ENCODE results near the gene CCDC82. TPM values are rescaled to one million over a fixed set of nuclear protein-coding genes. Genes with fewer than 3 reads are reported as not detected.

Gene CCDC82
- polyA plus RNA-seq, 1 of the 3 experiments (the other 2 are of a cell fraction) = 8.7 TPM

DNA sequence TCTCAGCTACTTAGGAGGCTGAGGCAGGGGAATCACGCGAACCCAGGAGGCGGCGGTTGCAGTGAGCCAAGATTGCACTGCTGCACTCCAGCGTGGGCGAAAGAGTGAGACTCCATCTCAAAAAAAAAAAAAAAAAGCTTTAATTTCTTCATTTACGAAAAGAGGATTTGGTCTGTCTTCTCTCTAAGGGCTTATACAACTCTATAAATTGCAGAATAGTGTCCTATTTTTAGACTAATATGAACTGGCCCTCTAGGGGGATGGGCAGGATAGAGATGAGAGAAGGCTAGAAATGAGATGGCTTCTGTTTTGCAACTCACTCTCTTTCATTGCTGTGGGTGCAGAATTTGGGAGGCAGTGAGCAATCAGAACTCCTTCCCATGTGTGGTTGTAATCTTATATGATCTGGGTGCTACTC, 58.0 kb downstream of the CCDC82 start (continued):
- TF ChIP-seq, protein P1, sequence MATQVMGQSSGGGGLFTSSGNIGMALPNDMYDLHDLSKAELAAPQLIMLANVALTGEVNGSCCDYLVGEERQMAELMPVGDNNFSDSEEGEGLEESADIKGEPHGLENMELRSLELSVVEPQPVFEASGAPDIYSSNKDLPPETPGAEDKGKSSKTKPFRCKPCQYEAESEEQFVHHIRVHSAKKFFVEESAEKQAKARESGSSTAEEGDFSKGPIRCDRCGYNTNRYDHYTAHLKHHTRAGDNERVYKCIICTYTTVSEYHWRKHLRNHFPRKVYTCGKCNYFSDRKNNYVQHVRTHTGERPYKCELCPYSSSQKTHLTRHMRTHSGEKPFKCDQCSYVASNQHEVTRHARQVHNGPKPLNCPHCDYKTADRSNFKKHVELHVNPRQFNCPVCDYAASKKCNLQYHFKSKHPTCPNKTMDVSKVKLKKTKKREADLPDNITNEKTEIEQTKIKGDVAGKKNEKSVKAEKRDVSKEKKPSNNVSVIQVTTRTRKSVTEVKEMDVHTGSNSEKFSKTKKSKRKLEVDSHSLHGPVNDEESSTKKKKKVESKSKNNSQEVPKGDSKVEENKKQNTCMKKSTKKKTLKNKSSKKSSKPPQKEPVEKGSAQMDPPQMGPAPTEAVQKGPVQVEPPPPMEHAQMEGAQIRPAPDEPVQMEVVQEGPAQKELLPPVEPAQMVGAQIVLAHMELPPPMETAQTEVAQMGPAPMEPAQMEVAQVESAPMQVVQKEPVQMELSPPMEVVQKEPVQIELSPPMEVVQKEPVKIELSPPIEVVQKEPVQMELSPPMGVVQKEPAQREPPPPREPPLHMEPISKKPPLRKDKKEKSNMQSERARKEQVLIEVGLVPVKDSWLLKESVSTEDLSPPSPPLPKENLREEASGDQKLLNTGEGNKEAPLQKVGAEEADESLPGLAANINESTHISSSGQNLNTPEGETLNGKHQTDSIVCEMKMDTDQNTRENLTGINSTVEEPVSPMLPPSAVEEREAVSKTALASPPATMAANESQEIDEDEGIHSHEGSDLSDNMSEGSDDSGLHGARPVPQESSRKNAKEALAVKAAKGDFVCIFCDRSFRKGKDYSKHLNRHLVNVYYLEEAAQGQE (IDR thresholded peaks at IDR 0.05; ENCODE audit: low read depth, low read length) = no peak
- TF ChIP-seq RFX5 (IDR thresholded peaks at IDR 0.05; ENCODE audit: low read length) (no peak), NFIC (IDR thresholded peaks at IDR 0.05; ENCODE audit: borderline replicate concordance) (no peak), TCF12 (IDR thresholded peaks at IDR 0.05) (no peak)
- TF ChIP-seq, protein P2, sequence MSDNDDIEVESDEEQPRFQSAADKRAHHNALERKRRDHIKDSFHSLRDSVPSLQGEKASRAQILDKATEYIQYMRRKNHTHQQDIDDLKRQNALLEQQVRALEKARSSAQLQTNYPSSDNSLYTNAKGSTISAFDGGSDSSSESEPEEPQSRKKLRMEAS (IDR thresholded peaks at IDR 0.05; ENCODE audit: low read depth) = no peak

DNA sequence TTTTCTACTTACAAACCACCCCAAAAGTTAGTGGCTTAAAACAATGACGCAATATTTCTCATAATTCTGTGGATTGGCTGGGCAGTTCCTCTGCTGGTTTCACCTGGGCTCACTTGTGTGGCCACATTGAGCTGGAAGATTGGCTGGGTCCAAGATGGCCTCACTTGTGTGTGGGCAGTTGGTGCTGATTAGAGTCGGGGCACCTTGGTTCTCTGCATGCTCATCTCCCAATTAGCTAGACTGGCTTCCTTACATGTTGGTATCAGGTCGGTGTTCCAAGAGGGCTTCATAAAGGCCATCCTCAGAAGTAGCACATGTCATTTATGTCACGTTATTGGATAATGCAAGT, 59.2 kb downstream of the CCDC82 start:
- H4K20me1 ChIP-seq (ENCODE audit: insufficient read depth) = peaks cover 2% of the 10 kb centered on the region; the same call in 1 of the 2 replicates
- H3K4me1 ChIP-seq (ENCODE audit: control insufficient read depth in 1 of 2, insufficient read depth in 2 of 2, low read depth in 1 of 2, low read length in 1 of 2) = peaks cover 0 to 46% of the 10 kb centered on the region in 2 experiments
- POLR2A ChIA-PET = no interaction called here
- no peak overlapping the region for H3K4me3 ChIP-seq (ENCODE audit: low read depth in 2 of 2, low read length in 1 of 2)
- no peak overlapping the region for H2AFZ ChIP-seq (ENCODE audit: low read depth)
- WGBS (ENCODE audit: low lambda C conversion rate) = 100% methylated on average over 4 of the region's 4 CpGs
- no peak for DNase-seq
- H3K9me2 ChIP-seq = no peaks in the 10 kb centered on the region
- no peak overlapping the region for H3K4me2 ChIP-seq
- peaks cover 11 to 21% of the 10 kb centered on the region in 2 experiments for H3K36me3 ChIP-seq (replicated peaks in 1 of 2; ENCODE audit: control insufficient read depth in 1 of 2, insufficient read depth in 2 of 2, low read length in 1 of 2)
- no peak overlapping the region for H3K9ac ChIP-seq
- peaks cover 100% of the 10 kb centered on the region for H3K79me2 ChIP-seq (ENCODE audit: insufficient read depth)
- H3K27ac ChIP-seq (ENCODE audit: low read depth in 2 of 2, low read length in 1 of 2) = peak overlapping the region in 1 of 2 experiments; percentile 65; a peak in 1 of 4 replicates
- TF ChIP-seq TCF12 (IDR thresholded peaks at IDR 0.05) = no peak
- TF ChIP-seq EP300 (IDR thresholded peaks at IDR 0.05; ENCODE audit: borderline replicate concordance in 1 of 2, low read depth in 1 of 2, low read length in 1 of 2) = no peak
- TF ChIP-seq SIN3A (IDR thresholded peaks at IDR 0.05; ENCODE audit: borderline replicate concordance, low read depth, low read length) = no peak
- CTCF ChIA-PET = interaction anchor here (3.9 kb wide), 1 partner anchor 12 kb away, joined by 16 read pairs; the partner anchor contains the start of gene MAML2
- no peaks in the 10 kb centered on the region for H3K9me3 ChIP-seq
- no peaks in the 10 kb centered on the region for H3K27me3 ChIP-seq (ENCODE audit: insufficient read depth)
- H3F3A ChIP-seq (replicated peaks; ENCODE audit: insufficient read depth) = peaks cover 54% of the 10 kb centered on the region

DNA sequence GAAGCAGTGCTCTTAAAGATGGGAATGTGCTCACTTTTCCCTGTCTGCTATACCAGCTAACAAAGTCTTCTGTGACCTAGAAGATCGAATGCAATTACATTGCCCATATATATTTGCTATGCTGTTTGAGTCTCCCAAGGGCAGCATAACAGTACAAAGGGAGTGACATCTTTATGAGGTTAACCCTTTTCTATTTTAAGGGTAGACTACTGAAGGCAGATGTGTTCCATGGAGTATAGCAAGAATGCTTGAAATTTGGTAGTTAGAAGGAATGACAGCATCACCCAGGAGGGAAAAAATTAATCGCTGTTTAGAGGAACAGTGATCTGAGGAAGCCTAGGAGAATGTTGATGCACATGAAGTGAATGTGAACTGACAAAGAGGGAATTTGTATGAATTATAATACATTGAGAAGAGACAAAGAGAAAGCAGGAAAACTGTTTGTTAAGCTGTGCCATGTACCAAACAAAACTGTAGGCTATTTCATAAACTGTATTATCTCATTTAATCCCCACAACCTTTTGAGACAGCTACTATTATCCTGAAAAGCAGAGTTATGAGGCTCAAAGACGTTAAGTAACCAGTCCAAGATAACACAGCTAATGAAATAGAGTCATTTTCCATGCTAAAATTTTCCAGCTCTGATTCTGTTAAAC, 59.7 kb downstream of the CCDC82 start:
- H3K9ac ChIP-seq = no peak overlapping the region
- no peaks in the 10 kb centered on the region for H3K27me3 ChIP-seq (ENCODE audit: insufficient read depth)
- H3K27ac ChIP-seq (ENCODE audit: low read depth in 2 of 2, low read length in 1 of 2) = peak overlapping the region; percentile 45 to 65
- H2AFZ ChIP-seq (ENCODE audit: low read depth) = no peak overlapping the region
- WGBS (ENCODE audit: low lambda C conversion rate) = 88% methylated on average over 3 of the region's 3 CpGs
- ChIA-PET POLR2A (no interaction called here), CTCF (interaction anchor here (3.9 kb wide), 1 partner anchor 13 kb away, joined by 16 read pairs; the partner anchor contains the start of gene MAML2)
- H3K9me2 ChIP-seq = no peaks in the 10 kb centered on the region
- H3K36me3 ChIP-seq (replicated peaks in 1 of 2; ENCODE audit: control insufficient read depth in 1 of 2, insufficient read depth in 2 of 2, low read length in 1 of 2) = peaks cover 8 to 16% of the 10 kb centered on the region in 2 experiments
- 0 out of 4 replicates have a peak overlapping the region, but pooled peaks of 1 of the 2 experiments have one; percentile 14 for H3K4me3 ChIP-seq (ENCODE audit: low read depth in 2 of 2, low read length in 1 of 2)
- H3K4me2 ChIP-seq = 0 out of 2 replicates have a peak overlapping the region, but pooled peaks have one; percentile 61
- H3K4me1 ChIP-seq (ENCODE audit: control insufficient read depth in 1 of 2, insufficient read depth in 2 of 2, low read depth in 1 of 2, low read length in 1 of 2) = peaks cover 0 to 51% of the 10 kb centered on the region in 2 experiments
- peaks cover 100% of the 10 kb centered on the region for H3K79me2 ChIP-seq (ENCODE audit: insufficient read depth)
- H4K20me1 ChIP-seq (ENCODE audit: insufficient read depth) = no peaks in the 10 kb centered on the region; the same call in 1 of the 2 replicates
- no peaks in the 10 kb centered on the region for H3K9me3 ChIP-seq
- no peak for DNase-seq
- H3F3A ChIP-seq (replicated peaks; ENCODE audit: insufficient read depth) = peaks cover 59% of the 10 kb centered on the region
- TF ChIP-seq RAD21 (IDR thresholded peaks at IDR 0.05; ENCODE audit: low read length) (no peak), TEAD4 (IDR thresholded peaks at IDR 0.05; ENCODE audit: borderline replicate concordance, insufficient read depth) (no peak), NRF1 (IDR thresholded peaks at IDR 0.05; ENCODE audit: low read depth, low read length) (no peak), EP300 (IDR thresholded peaks at IDR 0.05; ENCODE audit: borderline replicate concordance in 1 of 2, low read depth in 1 of 2, low read length in 1 of 2) (no peak), SMC3 (IDR thresholded peaks at IDR 0.05; ENCODE audit: low read depth, low read length) (no peak), RXRA (IDR thresholded peaks at IDR 0.05; ENCODE audit: borderline replicate concordance, low read depth) (no peak), JUND (IDR thresholded peaks at IDR 0.05) (no peak), TCF12 (IDR thresholded peaks at IDR 0.05) (no peak), GATA2 (CRISPR knock-in tag; IDR thresholded peaks at IDR 0.05) (no peak), MXI1 (IDR thresholded peaks at IDR 0.05; ENCODE audit: low read depth, low read length) (no peak), EZH2phosphoT487 (IDR thresholded peaks at IDR 0.05; ENCODE audit: borderline replicate concordance, low read depth) (no peak)
- TF ChIP-seq, protein P1 (IDR thresholded peaks at IDR 0.05; ENCODE audit: low read depth, low read length) = no peak
